Ectodermal cell (in vitro differentiated cells): ENCODE data around the gene CEBPB. TPM values are rescaled to one million over a fixed set of nuclear protein-coding genes. Genes with fewer than 3 reads are reported as not detected.

Experiments
- H3K27ac ChIP-seq: 2 replicates; pipeline ENCODE4 v1.7.0; 2013; ENCODE audit warnings: mild to moderate bottlenecking, low read depth, low read length; ENCODE audit not compliant: insufficient read depth, poor library complexity, severe bottlenecking
- H3K27me3 ChIP-seq: 2 replicates; pipeline ENCODE4 v1.7.0; 2013; ENCODE audit warnings: mild to moderate bottlenecking, low read length; ENCODE audit not compliant: insufficient read depth, control insufficient read depth, poor library complexity, severe bottlenecking
- H3K36me3 ChIP-seq: one replicate; pipeline ENCODE4 v1.7.0; 2013; ENCODE audit warnings: low read length; ENCODE audit not compliant: control insufficient read depth, insufficient read depth
- H3K4me1 ChIP-seq: one replicate; pipeline ENCODE4 v1.7.0; 2013; ENCODE audit warnings: low read length; ENCODE audit not compliant: control insufficient read depth, insufficient read depth
- H3K4me3 ChIP-seq: 2 replicates; pipeline ENCODE4 v1.7.0; 2013; ENCODE audit warnings: low read depth, low read length, control low read depth; ENCODE audit not compliant: insufficient read depth
- H3K9me3 ChIP-seq: 2 replicates; pipeline ENCODE4 v1.7.0; 2013; ENCODE audit warnings: mild to moderate bottlenecking, low read length, moderate library complexity; ENCODE audit not compliant: control insufficient read depth
- WGBS, 2 experiments: methylation state at CpG; one replicate each; pipeline ENCODE4 v1.1.7; 2013; ENCODE audit warnings: missing lambda C conversion rate in 2 of 2; 5-methylcytosine and 5-hydroxymethylcytosine counted together
- polyA plus RNA-seq, 4 experiments: library from polyadenylated mRNA; stranded (reverse); fragments of 50-300 nt; gene quantifications; one replicate each; pipeline ENCODE4 v1.2.3, GENCODE V29; 2013

The CEBPB gene
- 1.9 TPM for polyA plus RNA-seq (2013, experiment 1 of 4)
- polyA plus RNA-seq (2013, experiment 2 of 4) = 1.6 TPM
- polyA plus RNA-seq (2013, experiment 3 of 4) = 2.4 TPM
- polyA plus RNA-seq (2013, experiment 4 of 4) = 2.7 TPM

DNA sequence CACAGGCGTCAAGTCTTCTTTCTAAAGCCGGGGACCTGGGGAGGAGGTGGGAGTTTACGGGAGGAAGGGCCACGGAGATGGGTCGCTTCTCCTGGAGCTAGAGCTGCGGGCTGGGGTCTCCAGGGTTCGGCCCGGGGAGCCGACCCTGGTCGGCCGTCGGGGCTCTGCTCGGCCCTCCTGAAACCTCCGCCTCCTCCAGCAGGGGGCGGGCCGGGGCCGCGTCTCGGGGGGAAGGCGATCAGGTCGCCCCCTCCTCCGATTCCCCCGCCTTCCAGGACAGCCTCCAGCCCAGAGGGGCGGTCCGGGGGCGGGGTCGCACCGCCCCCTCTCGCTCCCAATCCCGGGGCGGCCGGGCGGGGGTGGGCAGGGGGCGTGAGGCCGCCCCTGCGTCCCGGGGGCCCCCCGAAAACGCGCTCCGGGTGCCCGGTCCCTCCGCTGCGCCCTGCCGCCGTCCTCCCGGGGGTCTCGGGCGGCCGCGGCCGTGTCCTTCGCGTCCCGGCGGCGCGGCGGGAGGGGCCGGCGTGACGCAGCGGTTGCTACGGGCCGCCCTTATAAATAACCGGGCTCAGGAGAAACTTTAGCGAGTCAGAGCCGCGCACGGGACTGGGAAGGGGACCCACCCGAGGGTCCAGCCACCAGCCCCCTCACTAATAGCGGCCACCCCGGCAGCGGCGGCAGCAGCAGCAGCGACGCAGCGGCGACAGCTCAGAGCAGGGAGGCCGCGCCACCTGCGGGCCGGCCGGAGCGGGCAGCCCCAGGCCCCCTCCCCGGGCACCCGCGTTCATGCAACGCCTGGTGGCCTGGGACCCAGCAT is at the start of gene CEBPB:
Gene CEBPB, plus strand, starts transcription at position 580 of the 814 bp plus-strand sequence. Its CDS starts 204 bp downstream, at position 784.
- H3K27me3 ChIP-seq = peaks cover 50% of the 10 kb centered on the region
- WGBS, 2 experiments = 0 to 1% methylated on average over 89 of the region's 89 CpGs
- peaks cover 14% of the 10 kb centered on the region for H3K4me1 ChIP-seq
- no peaks in the 10 kb centered on the region for H3K9me3 ChIP-seq
- H3K4me3 ChIP-seq = peak within 1 kb of the TSS; percentile 63
- H3K36me3 ChIP-seq = no peaks in the 10 kb centered on the region
- H3K27ac ChIP-seq = no peak within 1 kb of the TSS

DNA sequence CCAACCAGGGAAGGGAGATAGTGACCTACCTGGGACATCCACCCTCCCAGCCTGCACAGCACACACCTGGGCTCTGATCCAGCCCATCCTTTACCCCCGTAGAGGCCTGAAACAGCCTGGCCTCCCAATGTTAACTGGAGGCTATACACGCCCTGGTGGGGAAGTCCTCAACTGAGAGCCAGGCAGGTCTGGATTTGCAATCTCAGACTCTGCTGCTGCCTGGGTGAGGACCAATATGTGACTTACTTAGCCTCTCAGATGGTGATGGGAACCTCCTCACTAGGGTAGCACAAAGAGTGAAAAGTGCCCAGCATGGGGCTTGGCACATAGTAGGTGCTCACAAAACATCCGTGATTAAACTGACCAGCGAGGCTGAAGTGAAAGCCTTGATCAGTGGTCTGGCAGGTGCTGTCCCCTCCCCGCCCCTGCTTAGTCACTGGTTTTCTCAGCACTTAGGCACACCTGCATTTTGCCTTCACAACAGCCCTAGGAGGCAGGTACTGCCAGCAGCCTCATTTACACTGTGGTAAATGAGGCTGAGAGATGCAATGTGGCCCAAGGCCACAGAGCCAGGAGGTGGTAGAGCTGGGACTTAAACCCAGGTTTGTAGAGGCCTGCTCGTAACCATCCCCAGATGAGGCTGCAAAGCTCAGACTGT is 49.5 kb upstream of the CEBPB start:
- H3K36me3 ChIP-seq = peaks cover 10% of the 10 kb centered on the region
- 95 to 96% methylated on average over 6 of the region's 6 CpGs for WGBS, 2 experiments
- peaks cover under 1% of the 10 kb centered on the region for H3K4me1 ChIP-seq
- no peaks in the 10 kb centered on the region for H3K9me3 ChIP-seq
- H3K27ac ChIP-seq = no peak overlapping the region
- no peaks in the 10 kb centered on the region for H3K27me3 ChIP-seq
- H3K4me3 ChIP-seq = no peak overlapping the region

DNA sequence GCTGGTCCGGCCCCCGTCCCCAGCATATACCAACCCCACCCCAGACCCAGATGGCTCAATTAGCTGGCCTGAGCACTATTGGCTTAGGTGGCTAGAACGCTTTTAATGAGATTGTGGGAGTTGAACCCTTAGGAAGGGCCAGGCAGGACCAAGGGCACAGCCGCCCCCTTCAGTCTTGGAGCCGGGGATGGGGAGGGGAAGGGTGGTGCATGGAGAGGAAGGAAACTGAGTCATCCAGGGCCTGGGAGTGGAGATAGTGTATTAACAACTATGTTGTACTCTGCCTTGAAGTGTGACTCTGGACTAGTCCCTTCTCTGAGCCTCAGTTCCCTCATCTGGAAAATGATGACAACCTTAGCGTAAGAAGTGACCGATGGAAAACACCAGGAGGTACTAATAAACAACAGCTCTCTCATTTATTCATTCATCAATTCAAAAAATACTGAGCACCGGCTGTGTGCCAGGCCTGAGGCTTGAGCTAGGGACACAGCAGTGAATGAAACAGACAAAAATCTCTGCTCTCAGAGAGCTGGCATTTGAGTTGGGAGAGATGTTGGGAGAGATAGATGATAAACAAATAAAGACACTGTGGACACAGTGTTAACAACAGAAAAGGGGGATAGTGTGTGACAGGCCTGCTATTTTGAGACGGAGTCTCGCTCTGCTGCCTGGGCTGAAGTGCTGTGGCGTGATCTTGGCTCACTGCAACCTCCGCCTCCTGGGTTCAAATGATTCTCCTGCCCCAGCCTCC is 48.6 kb upstream of the CEBPB start:
- H3K4me3 ChIP-seq = no peak overlapping the region
- H3K27me3 ChIP-seq = no peaks in the 10 kb centered on the region
- peaks cover 10% of the 10 kb centered on the region for H3K36me3 ChIP-seq
- H3K9me3 ChIP-seq = no peaks in the 10 kb centered on the region
- WGBS, 2 experiments = 86 to 87% methylated on average over 11 to 12 of the region's 12 CpGs
- peaks cover 8% of the 10 kb centered on the region for H3K4me1 ChIP-seq
- no peak overlapping the region for H3K27ac ChIP-seq

DNA sequence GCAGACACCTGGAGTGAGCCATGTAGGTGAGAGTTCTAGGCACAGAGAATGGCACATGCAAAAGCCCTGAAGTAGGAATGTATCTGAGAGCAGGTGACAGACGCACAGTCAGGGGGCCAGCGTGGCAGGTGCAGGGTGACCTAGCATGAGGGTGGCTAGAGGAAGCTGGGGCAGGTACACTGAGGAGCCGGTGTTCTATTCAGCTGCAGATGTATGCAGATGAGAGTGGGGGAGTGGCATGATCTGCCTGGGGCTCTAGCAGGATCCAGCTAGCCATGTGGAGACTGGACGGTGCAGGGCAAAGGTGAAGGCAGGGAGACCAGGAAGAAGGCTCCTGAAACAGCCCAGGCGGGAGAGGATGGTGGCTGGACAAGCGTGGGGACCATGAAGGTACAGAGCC is 47.8 kb upstream of the CEBPB start:
- WGBS, 2 experiments = 78 to 82% methylated on average over 6 of the region's 6 CpGs
- H3K4me3 ChIP-seq = no peak overlapping the region
- H3K27me3 ChIP-seq = no peaks in the 10 kb centered on the region
- peaks cover 10% of the 10 kb centered on the region for H3K36me3 ChIP-seq
- no peak overlapping the region for H3K27ac ChIP-seq
- no peaks in the 10 kb centered on the region for H3K9me3 ChIP-seq
- peaks cover 16% of the 10 kb centered on the region for H3K4me1 ChIP-seq

DNA sequence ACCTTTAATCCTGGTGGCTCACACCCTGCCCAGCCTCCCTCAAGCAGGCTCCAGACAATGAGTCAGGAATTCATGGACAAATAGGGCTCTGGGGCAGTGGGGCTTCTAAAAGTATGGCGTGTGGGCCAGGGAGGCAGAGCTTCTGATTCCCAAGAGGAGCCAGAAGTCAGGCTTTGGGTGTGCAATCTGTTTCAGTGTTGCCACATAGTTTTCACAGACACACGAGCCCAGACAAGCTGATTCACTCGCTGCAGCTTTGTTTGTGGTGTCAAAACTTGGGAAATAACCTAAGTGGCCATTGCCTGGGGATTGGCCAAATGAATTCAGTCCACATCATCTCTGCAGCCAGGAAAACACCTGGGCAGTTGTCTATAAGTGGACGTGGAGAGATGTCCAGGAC is 46.3 kb upstream of the CEBPB start:
- Histone ChIP-seq H3K27ac (no peak overlapping the region), H3K9me3 (no peaks in the 10 kb centered on the region), H3K4me3 (no peak overlapping the region), H3K36me3 (peaks cover 16% of the 10 kb centered on the region), H3K27me3 (no peaks in the 10 kb centered on the region), H3K4me1 (peaks cover 16% of the 10 kb centered on the region)
- 92 to 93% methylated on average over 4 of the region's 4 CpGs for WGBS, 2 experiments

DNA sequence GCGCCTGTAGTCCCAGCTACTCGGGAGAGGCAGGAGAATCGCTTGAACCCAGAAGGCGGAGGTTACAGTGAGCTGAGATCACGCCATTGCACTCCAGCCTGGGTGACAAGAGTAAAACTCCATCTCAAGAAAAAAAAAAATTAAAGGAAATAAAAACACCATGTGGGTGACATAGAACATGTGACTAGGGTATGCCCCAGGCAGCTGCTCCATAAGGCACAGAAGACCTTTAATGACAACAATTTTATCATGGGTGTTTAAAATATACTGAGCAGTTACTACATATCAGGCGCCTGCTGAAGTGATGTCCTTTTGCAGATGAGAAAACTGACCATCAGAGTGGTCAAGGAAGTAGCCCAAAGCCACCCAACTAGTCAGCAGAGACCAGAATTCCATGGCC is 45.1 kb upstream of the CEBPB start:
- Histone ChIP-seq H3K9me3 (no peaks in the 10 kb centered on the region), H3K4me1 (peaks cover 16% of the 10 kb centered on the region), H3K4me3 (no peak overlapping the region), H3K27ac (no peak overlapping the region), H3K36me3 (peaks cover 15% of the 10 kb centered on the region), H3K27me3 (no peaks in the 10 kb centered on the region)
- WGBS, 2 experiments = 94 to 97% methylated on average over 6 of the region's 6 CpGs

DNA sequence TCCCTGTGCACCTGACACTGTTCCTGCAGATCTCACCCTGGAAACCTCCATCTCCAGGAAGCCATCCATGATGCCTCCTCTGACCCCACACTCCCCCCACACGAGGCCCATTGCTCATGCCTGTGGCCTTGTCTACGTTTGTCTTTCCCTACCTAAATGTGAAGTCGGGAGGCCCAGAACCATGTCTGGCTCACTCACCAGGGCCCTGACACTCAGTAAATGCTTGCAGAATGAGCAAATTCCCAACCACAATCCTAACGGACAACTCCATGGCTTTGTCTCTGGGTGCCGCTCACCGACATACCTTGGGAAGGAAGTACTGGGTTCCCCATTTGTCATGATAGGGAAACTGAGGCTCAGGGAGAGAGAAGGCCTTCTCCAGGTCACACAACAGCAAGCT is 44.4 kb upstream of the CEBPB start:
- 94 to 95% methylated on average over 6 of the region's 6 CpGs for WGBS, 2 experiments
- no peak overlapping the region for H3K4me3 ChIP-seq
- no peaks in the 10 kb centered on the region for H3K9me3 ChIP-seq
- peaks cover 13% of the 10 kb centered on the region for H3K36me3 ChIP-seq
- no peaks in the 10 kb centered on the region for H3K27me3 ChIP-seq
- H3K4me1 ChIP-seq = peaks cover 16% of the 10 kb centered on the region
- H3K27ac ChIP-seq = no peak overlapping the region

DNA sequence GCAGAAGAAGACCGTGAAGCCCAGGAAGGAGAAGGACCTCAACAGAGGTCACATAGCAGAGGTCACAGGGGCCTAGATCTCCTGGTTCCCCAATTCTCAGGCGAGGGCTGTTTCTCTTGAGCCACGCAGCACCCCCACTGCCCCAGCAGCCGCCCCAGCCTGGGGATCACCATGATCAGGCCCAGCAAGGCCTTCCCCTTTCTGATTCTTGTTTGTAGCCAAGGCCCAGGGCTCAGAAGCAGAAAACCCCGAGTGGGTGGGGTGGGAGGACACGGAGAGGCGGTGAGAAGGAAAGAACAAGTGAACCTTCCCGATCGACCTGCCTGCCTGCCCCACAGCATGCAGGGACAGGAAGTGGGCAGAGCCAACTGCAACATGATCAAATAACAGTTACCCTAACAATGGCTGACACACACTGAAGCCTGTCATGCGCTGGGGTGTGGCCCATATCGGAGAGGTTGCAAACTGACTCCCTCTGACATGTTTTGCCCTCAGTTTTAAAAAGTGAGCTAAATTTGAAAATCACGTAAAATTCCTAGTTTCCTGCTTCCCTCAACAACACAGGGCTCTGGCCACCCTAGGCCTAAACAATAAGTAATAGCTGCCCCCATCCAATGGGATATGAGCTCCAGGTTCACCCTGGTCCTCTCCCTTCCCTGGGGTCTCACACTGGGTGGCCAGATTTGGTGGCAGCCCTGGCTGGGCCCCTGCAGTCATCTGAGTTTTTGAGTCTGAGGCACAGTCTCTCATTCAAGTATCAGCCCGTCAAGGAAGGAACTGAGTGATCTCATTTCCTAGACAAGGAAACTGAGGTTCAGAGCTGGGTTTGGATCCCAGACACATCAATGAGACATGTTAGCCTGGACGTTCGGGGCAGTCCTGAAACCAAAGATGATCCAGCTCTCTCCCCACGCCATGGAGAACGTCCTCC is 43.6 kb upstream of the CEBPB start:
- Histone ChIP-seq H3K27me3 (no peaks in the 10 kb centered on the region), H3K27ac (peak overlapping the region; percentile 50), H3K4me3 (no peak overlapping the region), H3K9me3 (no peaks in the 10 kb centered on the region), H3K4me1 (peaks cover 16% of the 10 kb centered on the region), H3K36me3 (peaks cover 13% of the 10 kb centered on the region)
- WGBS, 2 experiments = 66 to 67% methylated on average over 17 of the region's 17 CpGs

DNA sequence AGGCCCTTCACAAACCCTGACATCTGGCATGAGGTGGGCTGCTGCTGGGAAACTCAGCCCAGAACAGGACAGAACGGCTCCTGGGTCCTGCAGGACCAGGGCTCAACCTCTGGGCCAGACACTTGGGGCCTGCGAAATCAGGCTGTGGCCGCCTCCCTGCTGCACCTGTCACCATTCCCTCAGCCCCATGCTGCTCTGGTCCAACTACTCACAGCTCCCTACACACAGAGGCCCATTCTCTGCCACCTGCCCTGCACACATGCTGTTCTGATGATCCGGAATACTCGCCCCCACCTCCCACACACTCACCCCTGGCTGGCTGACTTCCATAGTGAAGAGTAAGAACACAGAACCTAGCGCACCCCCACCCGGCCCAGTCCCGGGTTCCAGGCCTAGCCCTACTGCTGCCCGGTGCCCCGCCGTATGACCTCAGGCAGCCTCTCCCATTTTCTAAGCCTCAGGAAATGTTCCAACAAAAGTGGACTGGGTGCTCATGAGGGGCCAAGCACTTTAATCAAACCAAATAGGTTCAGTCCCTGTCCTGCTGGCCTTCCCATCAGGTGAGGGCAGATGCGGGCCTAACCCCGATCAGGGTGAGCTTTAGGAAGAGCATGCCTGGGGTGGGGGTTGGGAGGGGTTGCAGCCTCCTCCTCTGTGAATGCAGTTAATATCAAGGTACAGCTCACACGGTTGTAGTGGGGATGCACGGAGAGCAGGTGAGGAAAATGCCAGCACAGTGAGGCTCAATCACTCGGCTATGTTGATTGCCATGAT is 41.0 kb upstream of the CEBPB start:
- WGBS, 2 experiments = 93 to 94% methylated on average over 16 of the region's 16 CpGs
- H3K9me3 ChIP-seq = no peaks in the 10 kb centered on the region
- H3K4me1 ChIP-seq = peaks cover 22% of the 10 kb centered on the region
- H3K27me3 ChIP-seq = peaks cover 5% of the 10 kb centered on the region
- H3K27ac ChIP-seq = no peak overlapping the region
- H3K36me3 ChIP-seq = peaks cover 6% of the 10 kb centered on the region
- no peak overlapping the region for H3K4me3 ChIP-seq
